ENCODE data around the gene KIF5A. TPM values are rescaled to one million over a fixed set of nuclear protein-coding genes. Genes with fewer than 3 reads are reported as not detected.

Gene KIF5A
- total RNA-seq, 1 donor from 2014 or later = 2.5 TPM

DNA sequence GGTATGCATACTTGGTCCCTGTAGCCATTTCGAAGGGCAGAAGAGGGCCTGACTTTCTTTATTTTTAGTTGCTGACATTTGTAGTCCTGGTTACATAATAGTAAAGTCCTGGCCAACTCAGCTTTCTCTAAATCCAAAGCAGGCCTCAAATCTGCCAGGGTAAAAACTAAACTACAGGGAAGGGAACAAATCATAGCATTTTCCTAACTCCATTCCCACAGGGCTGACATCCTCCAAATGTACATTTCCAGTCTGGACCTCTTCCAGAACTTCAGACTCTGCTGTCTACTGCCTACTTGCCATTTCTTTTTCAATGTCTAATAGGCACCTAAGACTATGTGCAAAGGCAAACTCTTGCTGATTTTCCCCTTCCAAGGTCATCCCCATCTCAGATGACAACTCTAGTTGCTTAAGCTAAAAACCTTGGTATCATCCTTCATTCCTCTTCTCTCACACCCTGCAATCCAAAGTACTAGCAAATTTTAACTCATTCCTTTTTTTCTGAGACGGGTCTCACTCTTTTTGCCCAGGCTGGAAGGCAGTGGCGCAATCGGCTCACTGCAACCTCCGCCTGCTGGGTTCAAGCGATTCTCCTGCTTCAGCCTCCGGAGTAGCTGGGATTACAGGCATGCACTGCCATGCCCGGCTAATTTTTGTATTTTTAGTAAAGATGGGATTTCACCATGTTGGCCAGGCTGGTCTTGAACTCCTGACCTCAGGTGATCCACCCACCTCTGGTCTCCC is 31.5 kb upstream of the KIF5A start:
- Mint-ChIP-seq H3K4me1 (ENCODE audit: low read depth) (peaks cover 24% of the 10 kb centered on the region), H3K9me3 (ENCODE audit: low read depth) (no peaks in the 10 kb centered on the region), H3K36me3 (ENCODE audit: insufficient read depth) (peaks cover 19% of the 10 kb centered on the region), H3K27ac (peak overlapping the region; percentile 58), H3K4me3 (ENCODE audit: low read depth) (peak overlapping the region; percentile 98), H3K27me3 (no peaks in the 10 kb centered on the region)
- TF ChIP-seq CTCF (IDR thresholded peaks at IDR 0.05; ENCODE audit: unreplicated experiment) = no peak
- no peak for DNase-seq (ENCODE audit: low spot score, unreplicated experiment)

DNA sequence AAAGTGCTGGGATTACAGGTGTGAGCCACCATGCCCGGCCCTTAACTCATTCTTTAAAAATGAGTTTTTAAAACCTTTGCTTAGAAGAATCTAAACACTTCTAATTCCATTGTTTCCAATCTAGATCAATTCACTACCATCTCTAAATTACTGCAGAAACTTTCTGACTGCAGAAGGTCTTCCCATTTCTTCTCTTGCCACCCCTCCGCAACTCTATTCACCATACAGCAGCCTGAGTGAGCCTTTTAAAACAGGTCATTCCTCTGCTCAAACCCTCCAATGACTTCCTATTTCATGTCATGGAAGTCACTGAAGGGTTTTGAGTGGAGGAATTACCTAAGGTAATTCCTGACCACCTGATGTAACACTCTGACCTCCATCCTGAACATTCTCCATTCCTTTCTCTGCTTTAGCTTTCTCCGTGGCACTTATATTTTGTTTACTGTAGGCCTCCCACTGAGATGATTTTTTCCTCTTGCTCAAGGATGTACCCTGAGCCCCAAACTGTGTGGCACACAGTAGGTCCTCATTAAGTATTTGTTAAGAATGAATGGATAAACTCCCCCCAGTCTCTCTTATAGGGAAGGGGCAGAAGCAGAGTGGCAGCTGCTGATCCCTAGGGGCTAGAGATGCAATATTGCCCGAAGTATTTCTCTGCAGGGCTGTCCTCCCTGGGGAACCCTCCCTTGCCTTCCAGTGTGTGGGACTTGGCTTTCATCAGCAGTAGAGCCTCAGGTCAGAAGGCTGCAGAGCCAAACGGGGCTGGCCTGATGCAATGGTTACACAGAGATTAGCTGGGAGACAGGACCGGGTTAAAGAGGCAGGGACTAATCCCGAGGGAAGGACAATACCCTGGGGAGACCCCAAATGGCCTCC is 30.7 kb upstream of the KIF5A start:
- Mint-ChIP-seq H3K27ac (peak overlapping the region; percentile 100), H3K4me3 (ENCODE audit: low read depth) (peak overlapping the region; percentile 98), H3K36me3 (ENCODE audit: insufficient read depth) (peaks cover 19% of the 10 kb centered on the region), H3K4me1 (ENCODE audit: low read depth) (peaks cover 32% of the 10 kb centered on the region), H3K9me3 (ENCODE audit: low read depth) (no peaks in the 10 kb centered on the region), H3K27me3 (no peaks in the 10 kb centered on the region)
- TF ChIP-seq CTCF (IDR thresholded peaks at IDR 0.05; ENCODE audit: unreplicated experiment) = no peak
- DNase-seq (ENCODE audit: low spot score, unreplicated experiment) = no peak

- H3K9me3 Mint-ChIP-seq (ENCODE audit: low read depth) = no peaks in the 10 kb centered on the region
- peak overlapping the region; percentile 98 for H3K4me3 Mint-ChIP-seq (ENCODE audit: low read depth)
- peak overlapping the region; percentile 100 for H3K27ac Mint-ChIP-seq
- H3K36me3 Mint-ChIP-seq (ENCODE audit: insufficient read depth) = peaks cover 17% of the 10 kb centered on the region
- no peak for DNase-seq (ENCODE audit: low spot score, unreplicated experiment)
- no peaks in the 10 kb centered on the region for H3K27me3 Mint-ChIP-seq
- TF ChIP-seq CTCF (IDR thresholded peaks at IDR 0.05; ENCODE audit: unreplicated experiment) = no peak
- peaks cover 37% of the 10 kb centered on the region for H3K4me1 Mint-ChIP-seq (ENCODE audit: low read depth)
These were observed 30.1 kb upstream of the KIF5A start for GRCh38 chr12:57519796-57520052.

GRCh38 chr12:57520053-57520818 is 29.6 kb upstream of the KIF5A start, which contains the start of gene DDIT3:
Gene DDIT3 (minus strand): TSS chr12:57520514. CDS start chr12:57517406, 3,108 bp downstream.
- H3K4me1 Mint-ChIP-seq (ENCODE audit: low read depth) = peaks cover 39% of the 10 kb centered on the region

More at GRCh38 chr12:57520053-57520818, 29.6 kb upstream of the KIF5A start, which contains the start of gene DDIT3:
- peak; percentile 99 for DNase-seq (ENCODE audit: low spot score, unreplicated experiment)
- Mint-ChIP-seq H3K9me3 (ENCODE audit: low read depth) (no peaks in the 10 kb centered on the region), H3K4me3 (ENCODE audit: low read depth) (peak within 1 kb of the TSS; percentile 98), H3K27me3 (no peaks in the 10 kb centered on the region), H3K27ac (peak within 1 kb of the TSS; percentile 100), H3K36me3 (ENCODE audit: insufficient read depth) (peaks cover 17% of the 10 kb centered on the region)
- no peak for TF ChIP-seq CTCF (IDR thresholded peaks at IDR 0.05; ENCODE audit: unreplicated experiment)

Measured in progenitor cell of endocrine pancreas (in vitro differentiated cells).